IMR-90 (cell line): ENCODE results near the gene KLHL6. TPM values are rescaled to one million over a fixed set of nuclear protein-coding genes. Genes with fewer than 3 reads are reported as not detected.

Experiments used
- ATAC-seq: fragments of 200-7000 bp; cut with Tn5 transposase; 2 replicates; pipeline ENCODE4 v1.9.1; 2020; ENCODE audit warnings: low read depth, mild to moderate bottlenecking, moderate library complexity
- BruUV-seq: library from RNA; stranded (reverse); fragments of 400-500 nt; replicated peaks from 2 replicates; lab custom pipeline; 2021; lab: Mats Ljungman, UMichigan
- CTCF ChIA-PET: fragments of 300-600 bp; formaldehyde crosslinking; extraction: SDS; loops from one replicate; lab custom pipeline; 2021; ENCODE audit warnings: antibody characterized with exemption; lab: Yijun Ruan, JAX
- POLR2A ChIA-PET: fragments of 300-600 bp; sonication (Branson Sonifier 250); formaldehyde crosslinking; loops from one replicate; lab custom pipeline; 2022; ENCODE audit warnings: antibody characterized with exemption; ENCODE audit not compliant: unreplicated experiment; lab: Charles Lee
- DNase-seq: peaks from one replicate; pipeline ENCODE4 v3.0.0; 2013
- H2AFZ ChIP-seq: replicated peaks from 2 replicates; pipeline ENCODE3; 2013; ENCODE audit warnings: low read length, mild to moderate bottlenecking; ENCODE audit not compliant: poor library complexity
- H2AK5ac ChIP-seq: 2 replicates; pipeline ENCODE4 v1.6.1; 2013; ENCODE audit warnings: low read depth, low read length, inconsistent platforms
- H2AK9ac ChIP-seq: replicated peaks from 2 replicates; pipeline ENCODE3; 2013; ENCODE audit warnings: mild to moderate bottlenecking, low read depth, low read length, moderate library complexity; ENCODE audit not compliant: poor library complexity
- H2BK120ac ChIP-seq: 2 replicates; pipeline ENCODE4 v1.6.1; 2013; ENCODE audit warnings: low read depth, low read length, inconsistent platforms
- H2BK15ac ChIP-seq: 3 replicates; pipeline ENCODE4 v1.6.1; 2013; ENCODE audit warnings: low read depth, low read length, inconsistent platforms
- H2BK20ac ChIP-seq: 2 replicates; pipeline ENCODE4 v1.6.1; 2013; ENCODE audit warnings: low read depth, mild to moderate bottlenecking, inconsistent platforms, low read length, moderate library complexity
- H2BK5ac ChIP-seq: 2 replicates; pipeline ENCODE4 v1.6.1; 2013; ENCODE audit warnings: mild to moderate bottlenecking, low read depth, low read length, inconsistent platforms; ENCODE audit not compliant: poor library complexity, severe bottlenecking
- H3K14ac ChIP-seq: replicated peaks from 2 replicates; pipeline ENCODE4 v1.6.1; 2013; ENCODE audit warnings: low read depth, low read length, inconsistent platforms
- H3K18ac ChIP-seq: 2 replicates; pipeline ENCODE4 v1.6.1; 2013; ENCODE audit warnings: low read depth, low read length, control low read depth
- H3K23ac ChIP-seq: 2 replicates; pipeline ENCODE4 v1.6.1; 2013; ENCODE audit warnings: low read depth, low read length, inconsistent platforms
- H3K27ac ChIP-seq: 2 replicates; pipeline ENCODE4 v1.5.1; 2013; ENCODE audit warnings: mild to moderate bottlenecking, control low read depth, low read length; ENCODE audit not compliant: insufficient read depth
- H3K27me3 ChIP-seq: 2 replicates; pipeline ENCODE4 v1.6.1; 2013; ENCODE audit warnings: low read length; ENCODE audit not compliant: control insufficient read depth, insufficient read depth
- H3K36me3 ChIP-seq: 2 replicates; pipeline ENCODE4 v1.6.1; 2013; ENCODE audit warnings: low read length, mixed read lengths; ENCODE audit not compliant: control insufficient read depth, insufficient read depth
- H3K4ac ChIP-seq: 2 replicates; pipeline ENCODE4 v1.6.1; 2013; ENCODE audit warnings: low read depth, low read length, inconsistent platforms
- H3K4me1 ChIP-seq: 2 replicates; pipeline ENCODE4 v1.6.1; 2013; ENCODE audit warnings: low read length, mixed read lengths; ENCODE audit not compliant: control insufficient read depth, insufficient read depth
- H3K4me2 ChIP-seq: 2 replicates; pipeline ENCODE4 v1.6.1; 2013; ENCODE audit warnings: low read depth, mild to moderate bottlenecking, control low read depth, low read length, moderate library complexity
- H3K4me3 ChIP-seq: 2 replicates; pipeline ENCODE4 v1.5.1; 2013; ENCODE audit warnings: low read depth, mild to moderate bottlenecking, control low read depth, low read length, moderate library complexity; ENCODE audit not compliant: insufficient read depth
- H3K56ac ChIP-seq: 2 replicates; pipeline ENCODE4 v1.6.1; 2013; ENCODE audit warnings: low read length, inconsistent platforms; ENCODE audit not compliant: insufficient read depth; ENCODE audit errors: extremely low read depth
- H3K79me1 ChIP-seq, 2 experiments: 2 replicates each; pipeline ENCODE4 v1.6.1; 2013; ENCODE audit warnings: low read length in 2 of 2, inconsistent platforms in 1 of 2, low read depth in 1 of 2
- H3K9ac ChIP-seq: 2 replicates; pipeline ENCODE4 v1.6.1; 2013; ENCODE audit warnings: low read depth, low read length, control low read depth
- H3K9me1 ChIP-seq: 2 replicates; pipeline ENCODE4 v1.6.1; 2013; ENCODE audit warnings: low read length, inconsistent platforms; ENCODE audit not compliant: insufficient read depth
- H3K9me3 ChIP-seq: 2 replicates; pipeline ENCODE4 v1.6.1; 2013; ENCODE audit warnings: low read length; ENCODE audit not compliant: control insufficient read depth, insufficient read depth
- H4K20me1 ChIP-seq: 2 replicates; pipeline ENCODE4 v1.6.1; 2013; ENCODE audit warnings: low read length, inconsistent platforms; ENCODE audit not compliant: insufficient read depth
- H4K5ac ChIP-seq: 2 replicates; pipeline ENCODE4 v1.6.1; 2013; ENCODE audit warnings: mild to moderate bottlenecking, low read depth, low read length, control low read depth
- H4K8ac ChIP-seq, 2 experiments: 2 replicates each; pipeline ENCODE4 v1.6.1; 2013; ENCODE audit warnings: low read depth in 2 of 2, low read length in 2 of 2, control low read depth in 1 of 2, inconsistent platforms in 1 of 2
- H4K91ac ChIP-seq: 2 replicates; pipeline ENCODE4 v1.6.1; 2013; ENCODE audit warnings: low read depth, low read length, inconsistent platforms; ENCODE audit not compliant: insufficient read depth
- CEBPB ChIP-seq: IDR thresholded peaks from 2 replicates; pipeline ENCODE4 v1.6.1; 2012; ENCODE audit warnings: low read depth, low read length, improper control_type of control experiment
- CHD1 ChIP-seq: IDR thresholded peaks from 2 replicates; pipeline ENCODE4 v1.6.1; 2012; ENCODE audit warnings: low read depth, low read length, improper control_type of control experiment
- ELK1 ChIP-seq: fragments of 150-350 bp; IDR thresholded peaks from 2 replicates; pipeline ENCODE4 v1.6.1; 2016; ENCODE audit warnings: low read depth, mild to moderate bottlenecking, low read length, moderate library complexity, borderline replicate concordance
- FOS ChIP-seq: fragments of 150-350 bp; IDR thresholded peaks from 2 replicates; pipeline ENCODE4 v1.6.1; 2016; ENCODE audit warnings: low read depth, low read length
- MXI1 ChIP-seq: IDR thresholded peaks from 2 replicates; pipeline ENCODE4 v1.6.1; 2012; ENCODE audit warnings: low read depth, mild to moderate bottlenecking, low read length, moderate library complexity, borderline replicate concordance
- NFE2L2 ChIP-seq: fragments of 150-350 bp; IDR thresholded peaks from 2 replicates; pipeline ENCODE4 v1.6.1; 2016; ENCODE audit warnings: low read depth, mild to moderate bottlenecking, low read length
- RAD21 ChIP-seq: IDR thresholded peaks from 2 replicates; pipeline ENCODE4 v1.6.1; 2012; ENCODE audit warnings: low read length, improper control_type of control experiment
- RCOR1 ChIP-seq: IDR thresholded peaks from 2 replicates; pipeline ENCODE4 v1.6.1; 2012; ENCODE audit warnings: mild to moderate bottlenecking, low read length, improper control_type of control experiment; ENCODE audit not compliant: insufficient replicate concordance
- RFX5 ChIP-seq: IDR thresholded peaks from 2 replicates; pipeline ENCODE4 v1.8.0; 2012; ENCODE audit warnings: low read depth, mild to moderate bottlenecking, low read length, moderate library complexity
- SMC3 ChIP-seq: fragments of 150-350 bp; IDR thresholded peaks from 2 replicates; pipeline ENCODE4 v1.6.1; 2016; ENCODE audit warnings: low read depth, mild to moderate bottlenecking, antibody characterized with exemption, low read length, moderate library complexity
- USF2 ChIP-seq: fragments of 150-350 bp; IDR thresholded peaks from 2 replicates; pipeline ENCODE4 v1.6.1; 2017; ENCODE audit warnings: mild to moderate bottlenecking, antibody characterized with exemption, low read length, low read depth
- WGBS, 2 experiments: methylation state at CpG; one replicate each; pipeline versions ENCODE4 v1.1.5 to v1.1.7; 2013; ENCODE audit warnings: missing lambda C conversion rate in 2 of 2; ENCODE audit not compliant: insufficient read length in 1 of 2; ENCODE audit errors: extremely low coverage in 2 of 2; 5-methylcytosine and 5-hydroxymethylcytosine counted together
- dilution Hi-C: fragments of 300-500 bp; cut with HindIII; formaldehyde crosslinking; loops from one replicate; pipeline ENCODE4 v1.14.3; 2018; ENCODE audit warnings: low sequenced_read_pairs; ENCODE audit not compliant: unreplicated experiment
- in situ Hi-C: fragments of 300-500 bp; cut with MboI; formaldehyde crosslinking; loops from 3 replicates; pipeline ENCODE4 v1.14.3; 2019; ENCODE audit warnings: low sequenced_read_pairs, inconsistent platforms, mixed read lengths
- intact Hi-C: fragments of 100-400 bp; cut with micrococcal nuclease; formaldehyde crosslinking; loops from 2 replicates; pipeline ENCODE4 v1.10.0; 2022
- polyA plus RNA-seq, 3 experiments: library from polyadenylated mRNA; depleted of rRNA; stranded (reverse); fragments of >200 nt; gene quantifications; 2 replicates each; pipeline ENCODE4 v1.2.3, GENCODE V29; 2012; ENCODE audit warnings: low replicate concordance in 1 of 3
- total RNA-seq: library from RNA; depleted of rRNA; stranded (reverse); fragments of >200 nt; gene quantifications from 2 replicates; pipeline ENCODE4 v1.2.3, GENCODE V29; 2012

The KLHL6 gene
- total and polyA plus RNA-seq, 2 of the 4 experiments (the other 2 are of a cell fraction), result not detected

- Histone ChIP-seq H3K18ac (no peak overlapping the region; the same call in 1 of the 2 replicates), H4K20me1 (no peaks in the 10 kb centered on the region), H3K27me3 (peaks cover 2% of the 10 kb centered on the region; the same call in 1 of the 2 replicates), H3K27ac (no peak overlapping the region), H2BK120ac (no peak overlapping the region), H2BK15ac (no peak overlapping the region), H3K4me2 (no peak overlapping the region), H3K9me3 (no peaks in the 10 kb centered on the region), H4K5ac (no peak overlapping the region), H3K56ac (no peak overlapping the region), H2AFZ (no peak overlapping the region), H2BK20ac (no peak overlapping the region), H3K14ac (no peak overlapping the region), H3K9me1 (no peaks in the 10 kb centered on the region), H4K8ac (no peak overlapping the region), H3K4me1 (peaks cover 8% of the 10 kb centered on the region), H3K9ac (no peak overlapping the region), H2BK5ac (no peak overlapping the region), H3K79me1 (no peaks in the 10 kb centered on the region), H3K36me3 (no peaks in the 10 kb centered on the region), H3K4ac (no peak overlapping the region), H2AK5ac (no peak overlapping the region; the same call in 1 of the 2 replicates), H4K91ac (no peak overlapping the region), H2AK9ac (no peak overlapping the region), H3K4me3 (no peak overlapping the region), H3K23ac (no peak overlapping the region)
- dilution Hi-C loops, result no loop called here
- no TSS peak for BruUV-seq
- TF ChIP-seq RCOR1 (no peak), RAD21 (no peak), CHD1 (no peak), FOS (no peak), ELK1 (no peak), USF2 (no peak), NFE2L2 (no peak), RFX5 (no peak), MXI1 (no peak), CEBPB (no peak), SMC3 (no peak)
- intact Hi-C loops, result loop anchor here (5.0 kb wide), 1 partner anchor 398 kb away; the partner anchor contains the start of gene PARL
- DNase-seq, result no peak
- ChIA-PET POLR2A (no interaction called here), CTCF (no interaction called here)
- in situ Hi-C loops, result no loop called here
- WGBS, 2 experiments, result no CpG with 5 or more reads among the region's 4 CpGs
- ATAC-seq, result no peak
These were observed 71.0 kb downstream of the KLHL6 start for GRCh38 chr3:183484431-183485075.
